Brain microvascular endothelial cell (primary cell): ENCODE measurements around the gene SLC22A31.

Experiments
- DNase-seq: peaks from one replicate; pipeline ENCODE4 v3.0.0-alpha.2; 2020
- H3K27ac ChIP-seq: fragments of 250-450 bp; sonication (Bioruptor Pico); 2 replicates; pipeline ENCODE4 v1.5.1; 2020; ENCODE audit warnings: mild to moderate bottlenecking, moderate library complexity
- H3K27me3 ChIP-seq: fragments of 250-450 bp; sonication (Bioruptor Pico); replicated peaks from 2 replicates; pipeline ENCODE4 v1.5.1; 2020; ENCODE audit warnings: mild to moderate bottlenecking
- H3K36me3 ChIP-seq: fragments of 250-450 bp; sonication (Bioruptor Pico); replicated peaks from 2 replicates; pipeline ENCODE4 v1.5.1; 2020; ENCODE audit warnings: mild to moderate bottlenecking
- H3K4me3 ChIP-seq: 2 replicates; pipeline ENCODE4 v1.5.1; 2011; ENCODE audit warnings: low read depth, mild to moderate bottlenecking, control low read depth, low read length, moderate library complexity
- in situ Hi-C: cut with HindIII; loops from 2 replicates; pipeline ENCODE4 v1.10.0; 2017; ENCODE audit warnings: low sequenced_read_pairs, low pct_ligation_motif_present
- TF ChIP-seq, protein P1 (sequence below): IDR thresholded peaks from 2 replicates; pipeline ENCODE4 v1.5.1; 2011; ENCODE audit warnings: low read depth, mild to moderate bottlenecking, moderate library complexity, low read length, control low read depth, inconsistent platforms; ENCODE audit errors: missing control alignments

SLC22A31 gene

DNA sequence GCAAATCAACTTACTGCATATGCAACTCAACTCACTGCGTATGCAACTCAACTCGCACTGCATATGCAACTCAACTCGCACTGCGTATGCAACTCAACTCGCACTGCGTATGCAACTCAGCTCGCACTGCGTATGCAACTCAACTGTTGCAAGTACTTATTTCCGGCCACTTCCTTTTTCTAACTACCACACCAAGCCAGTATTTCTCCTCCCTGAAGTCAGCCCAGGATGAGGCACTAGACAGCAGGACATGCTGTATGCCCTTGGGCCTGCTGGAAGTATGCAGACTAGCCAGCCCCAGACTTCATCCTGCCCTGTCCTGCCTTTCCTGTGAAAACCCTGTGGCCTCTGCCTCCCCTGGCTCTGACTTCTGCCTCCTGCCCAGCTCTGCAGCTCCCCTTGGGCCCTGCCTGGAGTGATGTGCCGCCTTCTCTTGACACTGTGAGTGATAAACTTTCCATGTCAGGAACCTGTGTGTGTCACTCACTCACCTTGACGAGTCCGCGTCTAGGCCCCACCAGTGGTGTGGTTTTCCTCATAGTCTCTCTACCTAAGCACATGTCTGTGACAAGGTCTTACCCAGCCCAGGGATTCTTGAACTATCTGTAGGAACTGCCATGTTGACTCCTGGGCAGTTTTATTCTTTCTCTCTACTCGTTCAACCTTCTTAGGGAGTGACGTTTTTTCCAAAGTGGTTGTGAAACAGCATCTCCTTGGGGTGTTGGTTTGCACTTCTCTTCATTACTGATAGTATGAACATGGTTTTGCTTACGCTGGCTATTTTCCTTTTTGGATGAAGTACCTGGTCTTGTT is 33.5 kb upstream of the SLC22A31 start:
- in situ Hi-C loops, result no loop called here
- Histone ChIP-seq H3K36me3 (peaks cover 42% of the 10 kb centered on the region), H3K27ac (no peak overlapping the region), H3K4me3 (no peak overlapping the region), H3K27me3 (no peaks in the 10 kb centered on the region)
- TF ChIP-seq, protein P1, sequence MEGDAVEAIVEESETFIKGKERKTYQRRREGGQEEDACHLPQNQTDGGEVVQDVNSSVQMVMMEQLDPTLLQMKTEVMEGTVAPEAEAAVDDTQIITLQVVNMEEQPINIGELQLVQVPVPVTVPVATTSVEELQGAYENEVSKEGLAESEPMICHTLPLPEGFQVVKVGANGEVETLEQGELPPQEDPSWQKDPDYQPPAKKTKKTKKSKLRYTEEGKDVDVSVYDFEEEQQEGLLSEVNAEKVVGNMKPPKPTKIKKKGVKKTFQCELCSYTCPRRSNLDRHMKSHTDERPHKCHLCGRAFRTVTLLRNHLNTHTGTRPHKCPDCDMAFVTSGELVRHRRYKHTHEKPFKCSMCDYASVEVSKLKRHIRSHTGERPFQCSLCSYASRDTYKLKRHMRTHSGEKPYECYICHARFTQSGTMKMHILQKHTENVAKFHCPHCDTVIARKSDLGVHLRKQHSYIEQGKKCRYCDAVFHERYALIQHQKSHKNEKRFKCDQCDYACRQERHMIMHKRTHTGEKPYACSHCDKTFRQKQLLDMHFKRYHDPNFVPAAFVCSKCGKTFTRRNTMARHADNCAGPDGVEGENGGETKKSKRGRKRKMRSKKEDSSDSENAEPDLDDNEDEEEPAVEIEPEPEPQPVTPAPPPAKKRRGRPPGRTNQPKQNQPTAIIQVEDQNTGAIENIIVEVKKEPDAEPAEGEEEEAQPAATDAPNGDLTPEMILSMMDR, result no peak
- DNase-seq, result no peak

DNA sequence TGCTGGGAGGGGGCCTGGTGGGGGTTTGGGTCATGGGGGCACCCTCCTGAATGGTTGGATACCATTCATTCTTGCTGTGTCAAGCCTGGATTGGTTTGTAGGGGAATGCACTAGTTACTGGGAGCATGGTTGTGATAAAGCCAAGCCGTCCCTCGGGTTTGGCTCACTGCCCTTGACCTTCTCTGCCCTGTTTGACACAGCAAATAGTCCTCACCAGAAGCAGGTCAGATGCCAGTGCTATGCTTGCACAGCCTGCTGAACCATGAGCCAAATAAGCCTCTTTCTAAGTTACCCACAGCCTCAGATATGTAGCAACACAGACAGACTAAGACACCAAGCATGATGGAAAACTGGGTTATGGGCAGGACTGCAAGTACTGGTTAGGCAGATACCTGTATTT is 31.8 kb upstream of the SLC22A31 start:
- Histone ChIP-seq H3K4me3 (no peak overlapping the region), H3K27me3 (no peaks in the 10 kb centered on the region), H3K27ac (no peak overlapping the region), H3K36me3 (peaks cover 60% of the 10 kb centered on the region)
- in situ Hi-C loops, result no loop called here
- TF ChIP-seq, protein P1, result no peak
- no peak for DNase-seq

DNA sequence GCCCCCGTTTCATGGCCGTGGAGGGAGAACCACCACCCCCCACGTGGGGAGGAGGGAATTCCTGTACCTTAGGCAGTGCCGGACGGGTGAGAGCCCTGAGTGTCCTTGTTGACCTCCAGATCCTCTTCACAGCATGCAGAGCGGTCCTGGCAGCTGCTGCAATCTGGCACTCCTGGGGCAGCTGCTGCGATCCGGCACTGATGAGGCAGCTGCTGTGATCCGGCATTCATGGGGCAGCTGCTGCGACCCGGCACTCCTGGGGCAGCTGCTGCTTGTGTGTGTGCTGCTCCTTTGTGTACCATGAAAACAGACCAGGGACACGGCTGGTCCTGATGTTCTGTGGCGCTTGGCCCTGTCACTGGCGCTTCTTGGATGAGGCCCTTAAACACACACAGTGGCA is 29.9 kb upstream of the SLC22A31 start:
- TF ChIP-seq, protein P1, result no peak
- Histone ChIP-seq H3K4me3 (no peak overlapping the region), H3K36me3 (peaks cover 77% of the 10 kb centered on the region), H3K27ac (no peak overlapping the region), H3K27me3 (no peaks in the 10 kb centered on the region)
- in situ Hi-C loops, result no loop called here
- no peak for DNase-seq

DNA sequence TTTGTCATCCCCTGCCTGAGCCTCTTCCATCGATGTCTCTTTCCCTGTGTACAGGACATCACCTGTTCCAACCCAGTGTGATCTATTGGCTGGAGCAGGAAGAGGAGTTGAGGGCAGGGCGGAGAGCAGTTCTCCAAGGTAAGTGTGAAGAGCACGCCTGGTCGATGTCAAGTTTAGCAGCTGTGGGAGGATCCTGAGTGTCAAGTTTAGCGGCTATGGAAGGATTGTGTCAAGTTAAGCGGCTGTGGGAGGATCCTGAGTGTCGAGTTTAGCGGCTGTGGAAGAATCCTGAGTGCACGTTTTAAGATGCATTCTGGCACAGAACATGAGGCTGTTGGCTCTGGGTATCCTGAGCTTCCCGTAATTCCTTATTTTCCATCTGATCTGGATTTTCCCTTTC is 24.3 kb upstream of the SLC22A31 start:
- H3K27ac ChIP-seq, result no peak overlapping the region
- TF ChIP-seq, protein P1, result no peak
- in situ Hi-C loops, result no loop called here
- no peak for DNase-seq
- peaks cover 83% of the 10 kb centered on the region for H3K36me3 ChIP-seq
- no peak overlapping the region for H3K4me3 ChIP-seq
- no peaks in the 10 kb centered on the region for H3K27me3 ChIP-seq

DNA sequence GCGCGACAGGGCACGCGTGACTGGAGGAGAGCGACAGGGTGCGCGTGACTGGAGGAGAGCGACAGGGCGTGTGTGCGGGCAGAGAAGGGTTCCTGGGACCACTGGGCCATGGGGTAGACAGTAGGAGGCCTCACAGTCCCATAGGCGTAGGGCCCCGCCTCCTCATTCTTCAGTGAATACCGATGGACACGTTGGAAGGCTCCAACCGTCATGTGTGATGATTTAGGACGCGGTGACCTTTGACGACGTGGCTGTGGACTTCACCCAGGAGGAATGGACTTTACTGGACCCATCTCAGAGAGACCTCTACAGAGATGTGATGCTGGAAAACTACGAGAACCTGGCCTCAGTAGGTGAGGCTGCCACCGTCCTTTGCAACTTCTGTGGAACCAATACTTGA is 22.6 kb upstream of the SLC22A31 start:
- DNase-seq, result no peak
- H3K27ac ChIP-seq, result no peak overlapping the region
- TF ChIP-seq, protein P1, result no peak
- in situ Hi-C loops, result no loop called here
- H3K36me3 ChIP-seq, result peaks cover 73% of the 10 kb centered on the region
- no peak overlapping the region for H3K4me3 ChIP-seq
- no peaks in the 10 kb centered on the region for H3K27me3 ChIP-seq

DNA sequence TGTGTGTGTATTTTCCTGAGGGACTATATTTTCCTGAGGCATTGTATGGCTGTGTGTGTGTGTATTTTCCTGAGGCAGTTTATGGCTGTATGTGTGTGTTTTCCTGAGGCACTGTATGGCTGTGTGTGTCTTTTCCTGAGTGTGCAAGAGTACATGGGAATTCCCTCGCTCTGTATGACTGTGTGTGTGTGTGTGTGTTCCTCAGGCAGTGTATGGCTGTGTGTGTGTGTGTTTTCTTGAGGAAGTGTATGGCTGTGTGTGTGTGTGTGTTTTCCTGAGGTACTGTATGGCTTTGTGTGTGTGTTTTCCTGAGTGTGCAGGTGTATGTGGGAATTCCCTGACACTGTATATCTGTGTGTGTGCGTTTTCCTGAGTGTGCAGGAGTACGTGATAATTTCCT is 21.3 kb upstream of the SLC22A31 start:
- H3K4me3 ChIP-seq, result no peak overlapping the region

More for the DNA sequence above, 21.3 kb upstream of the SLC22A31 start:
- TF ChIP-seq, protein P1, result no peak
- Histone ChIP-seq H3K36me3 (peaks cover 60% of the 10 kb centered on the region), H3K27ac (no peak overlapping the region), H3K27me3 (no peaks in the 10 kb centered on the region)
- no peak for DNase-seq
- in situ Hi-C loops, result no loop called here
